Mucosa of rectum (tissue), 2 donors: ENCODE data around the gene FANCD2.
"Not testable (repeated sequence)": the region's sequence is repeated elsewhere in the genome, so short reads cannot be mapped to it uniquely, and the experiment has no call there.

Experiments
- H3K27ac ChIP-seq, 2 donors: one replicate each; pipeline ENCODE4 v1.7.0; 2013; ENCODE audit warnings: inconsistent platforms in 2 of 2, low read depth in 2 of 2, low read length in 2 of 2
- H3K27me3 ChIP-seq, 2 donors: one replicate each; pipeline ENCODE4 v1.7.0; 2013; ENCODE audit warnings: low read length in 2 of 2; ENCODE audit not compliant: control insufficient read depth in 2 of 2, insufficient read depth in 2 of 2
- H3K36me3 ChIP-seq, 2 donors: one replicate each; pipeline ENCODE4 v1.7.0; 2013; ENCODE audit warnings: low read length in 2 of 2; ENCODE audit not compliant: control insufficient read depth in 2 of 2, insufficient read depth in 2 of 2
- H3K4me1 ChIP-seq, 2 donors: one replicate each; pipeline ENCODE4 v1.7.0; 2013; ENCODE audit warnings: low read length in 2 of 2, mild to moderate bottlenecking in 1 of 2; ENCODE audit not compliant: control insufficient read depth in 2 of 2, insufficient read depth in 2 of 2
- H3K4me3 ChIP-seq, 2 donors: one replicate each; pipeline ENCODE4 v1.7.0; 2013; ENCODE audit warnings: low read length in 2 of 2
- H3K9ac ChIP-seq, 2 donors: one replicate each; pipeline ENCODE4 v1.7.0; 2013; ENCODE audit warnings: low read length in 2 of 2, low read depth in 1 of 2, mild to moderate bottlenecking in 1 of 2
- H3K9me3 ChIP-seq, 2 donors: one replicate each; pipeline ENCODE4 v1.7.0; 2013; ENCODE audit warnings: low read length in 2 of 2; ENCODE audit not compliant: control insufficient read depth in 2 of 2
- donor health status: healthy.
- donor health status: Normal muscosa, but diverticular disease.

The FANCD2 gene

GRCh38 chr3:10012106-10012505, 14.1 kb upstream of the FANCD2 start:
- H3K9me3 ChIP-seq = no peaks in the 10 kb centered on the region
- no peaks in the 10 kb centered on the region for H3K36me3 ChIP-seq
- no peak overlapping the region for H3K9ac ChIP-seq
- H3K4me1 ChIP-seq = peaks cover 14 to 20% of the 10 kb centered on the region in 2 donors
- H3K27me3 ChIP-seq = no peaks in the 10 kb centered on the region
- no peak overlapping the region for H3K4me3 ChIP-seq
- H3K27ac ChIP-seq = no peak overlapping the region

GRCh38 chr3:10015461-10015904, 10.8 kb upstream of the FANCD2 start:
- peaks cover 7% of the 10 kb centered on the region in 2 donors for H3K4me1 ChIP-seq
- H3K9ac ChIP-seq = no peak overlapping the region
- no peak overlapping the region for H3K4me3 ChIP-seq
- H3K36me3 ChIP-seq = peaks cover 4 to 21% of the 10 kb centered on the region in 2 donors
- peak overlapping the region; percentile 61 to 68 for H3K27ac ChIP-seq
- H3K9me3 ChIP-seq = no peaks in the 10 kb centered on the region
- no peaks in the 10 kb centered on the region for H3K27me3 ChIP-seq

- no peaks in the 10 kb centered on the region for H3K4me1 ChIP-seq
- no peaks in the 10 kb centered on the region for H3K9me3 ChIP-seq
- no peak overlapping the region for H3K9ac ChIP-seq
- peaks cover 19 to 40% of the 10 kb centered on the region in 2 donors for H3K36me3 ChIP-seq
- H3K27ac ChIP-seq = no peak overlapping the region
- H3K4me3 ChIP-seq = no peak overlapping the region
- no peaks in the 10 kb centered on the region for H3K27me3 ChIP-seq
These were observed 8.5 kb upstream of the FANCD2 start for GRCh38 chr3:10017636-10018292.

- not testable (repeated sequence) for H3K4me3 ChIP-seq, H3K27ac ChIP-seq, H3K9ac ChIP-seq, H3K4me1 ChIP-seq, H3K9me3 ChIP-seq, H3K27me3 ChIP-seq
- peaks cover 20 to 47% of the 10 kb centered on the region in 2 donors for H3K36me3 ChIP-seq
These were observed 7.4 kb upstream of the FANCD2 start for GRCh38 chr3:10018806-10019205.

- H3K36me3 ChIP-seq = peaks cover 20 to 47% of the 10 kb centered on the region in 2 donors
- H3K27me3 ChIP-seq = no peaks in the 10 kb centered on the region
- H3K9me3 ChIP-seq = no peaks in the 10 kb centered on the region
- H3K27ac ChIP-seq = no peak overlapping the region
- no peak overlapping the region for H3K4me3 ChIP-seq
- no peaks in the 10 kb centered on the region for H3K4me1 ChIP-seq
- H3K9ac ChIP-seq = no peak overlapping the region
These were observed 6.9 kb upstream of the FANCD2 start for GRCh38 chr3:10019326-10019725.

GRCh38 chr3:10021856-10022775, 4.1 kb upstream of the FANCD2 start:
- Histone ChIP-seq H3K27me3 (no peaks in the 10 kb centered on the region), H3K9ac (no peak overlapping the region), H3K9me3 (no peaks in the 10 kb centered on the region), H3K4me1 (peaks cover 7 to 17% of the 10 kb centered on the region in 2 donors), H3K4me3 (no peak overlapping the region), H3K27ac (no peak overlapping the region), H3K36me3 (peaks cover 20 to 47% of the 10 kb centered on the region in 2 donors)

GRCh38 chr3:10023587-10024310, 2.5 kb upstream of the FANCD2 start:
- Histone ChIP-seq H3K9ac (no peak overlapping the region), H3K9me3 (no peaks in the 10 kb centered on the region), H3K36me3 (peaks cover 20 to 37% of the 10 kb centered on the region in 2 donors), H3K27me3 (no peaks in the 10 kb centered on the region), H3K27ac (no peak overlapping the region), H3K4me1 (peaks cover 9 to 19% of the 10 kb centered on the region in 2 donors), H3K4me3 (no peak overlapping the region)

- Histone ChIP-seq H3K27me3 (no peaks in the 10 kb centered on the region), H3K9ac (peak overlapping the region; percentile 74 to 94), H3K9me3 (no peaks in the 10 kb centered on the region), H3K4me1 (peaks cover 9 to 19% of the 10 kb centered on the region in 2 donors), H3K36me3 (peaks cover 16 to 27% of the 10 kb centered on the region in 2 donors), H3K27ac (peak overlapping the region; percentile 58 to 75), H3K4me3 (peak overlapping the region; percentile 82 to 99)
These were observed 793 bp upstream of the FANCD2 start for GRCh38 chr3:10025205-10026083.

- Histone ChIP-seq H3K9ac (no peak overlapping the region), H3K36me3 (no peaks in the 10 kb centered on the region), H3K27ac (no peak overlapping the region), H3K27me3 (no peaks in the 10 kb centered on the region), H3K4me3 (no peak overlapping the region), H3K4me1 (no peaks in the 10 kb centered on the region), H3K9me3 (no peaks in the 10 kb centered on the region)
These were observed 14.8 kb downstream of the FANCD2 start for GRCh38 chr3:10041034-10041433.
